Measurements from ENCODE around the gene ELAC1. TPM values are rescaled to one million over a fixed set of nuclear protein-coding genes. Genes with fewer than 3 reads are reported as not detected.

The ELAC1 gene
- total RNA-seq, 4 donors from 2014 or later = 2.9 to 11.6 (median 5.2) TPM

DNA sequence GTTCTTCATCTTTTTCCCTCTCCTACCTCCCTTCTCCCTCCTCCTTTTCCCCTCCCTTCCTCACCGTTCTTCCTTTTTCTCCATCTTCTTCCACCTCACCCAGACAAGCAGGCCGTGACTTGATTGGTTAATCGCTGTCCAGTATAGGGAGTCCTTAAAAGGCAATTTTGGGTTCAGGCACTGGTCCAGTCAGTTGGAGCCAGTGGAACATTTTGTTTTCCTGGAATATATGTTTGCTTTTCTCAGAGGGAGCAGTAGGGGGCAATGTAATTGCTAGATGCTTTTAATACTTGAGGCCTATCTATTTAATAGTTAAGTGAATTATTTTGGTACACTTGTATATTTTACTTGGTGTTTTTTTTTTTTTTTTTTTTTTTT is 15.0 kb downstream of the ELAC1 start:
- H3K27me3 ChIP-seq = no peaks in the 10 kb centered on the region
- peaks cover 0 to 52% (median 0%) of the 10 kb centered on the region in 3 donors for H3K36me3 ChIP-seq
- WGBS, 2 donors = 88 to 89% methylated on average over 3 of the region's 3 CpGs
- H3K27ac ChIP-seq = no peak overlapping the region
- peaks cover 0 to 7% (median 0%) of the 10 kb centered on the region in 4 donors for H3K4me1 ChIP-seq
- TF ChIP-seq EP300 (IDR thresholded peaks at IDR 0.05) = no peak
- TF ChIP-seq, protein P1, sequence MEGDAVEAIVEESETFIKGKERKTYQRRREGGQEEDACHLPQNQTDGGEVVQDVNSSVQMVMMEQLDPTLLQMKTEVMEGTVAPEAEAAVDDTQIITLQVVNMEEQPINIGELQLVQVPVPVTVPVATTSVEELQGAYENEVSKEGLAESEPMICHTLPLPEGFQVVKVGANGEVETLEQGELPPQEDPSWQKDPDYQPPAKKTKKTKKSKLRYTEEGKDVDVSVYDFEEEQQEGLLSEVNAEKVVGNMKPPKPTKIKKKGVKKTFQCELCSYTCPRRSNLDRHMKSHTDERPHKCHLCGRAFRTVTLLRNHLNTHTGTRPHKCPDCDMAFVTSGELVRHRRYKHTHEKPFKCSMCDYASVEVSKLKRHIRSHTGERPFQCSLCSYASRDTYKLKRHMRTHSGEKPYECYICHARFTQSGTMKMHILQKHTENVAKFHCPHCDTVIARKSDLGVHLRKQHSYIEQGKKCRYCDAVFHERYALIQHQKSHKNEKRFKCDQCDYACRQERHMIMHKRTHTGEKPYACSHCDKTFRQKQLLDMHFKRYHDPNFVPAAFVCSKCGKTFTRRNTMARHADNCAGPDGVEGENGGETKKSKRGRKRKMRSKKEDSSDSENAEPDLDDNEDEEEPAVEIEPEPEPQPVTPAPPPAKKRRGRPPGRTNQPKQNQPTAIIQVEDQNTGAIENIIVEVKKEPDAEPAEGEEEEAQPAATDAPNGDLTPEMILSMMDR (IDR thresholded peaks at IDR 0.05) = peak in 1 of 5 experiments; percentile 7
- TF ChIP-seq POLR2A (IDR thresholded peaks at IDR 0.05) = no peak
- no peak overlapping the region for H3K4me3 ChIP-seq
- no peak for DNase-seq (ENCODE audit: low spot score in 2 of 2)
- no peaks in the 10 kb centered on the region for H3K9me3 ChIP-seq

DNA sequence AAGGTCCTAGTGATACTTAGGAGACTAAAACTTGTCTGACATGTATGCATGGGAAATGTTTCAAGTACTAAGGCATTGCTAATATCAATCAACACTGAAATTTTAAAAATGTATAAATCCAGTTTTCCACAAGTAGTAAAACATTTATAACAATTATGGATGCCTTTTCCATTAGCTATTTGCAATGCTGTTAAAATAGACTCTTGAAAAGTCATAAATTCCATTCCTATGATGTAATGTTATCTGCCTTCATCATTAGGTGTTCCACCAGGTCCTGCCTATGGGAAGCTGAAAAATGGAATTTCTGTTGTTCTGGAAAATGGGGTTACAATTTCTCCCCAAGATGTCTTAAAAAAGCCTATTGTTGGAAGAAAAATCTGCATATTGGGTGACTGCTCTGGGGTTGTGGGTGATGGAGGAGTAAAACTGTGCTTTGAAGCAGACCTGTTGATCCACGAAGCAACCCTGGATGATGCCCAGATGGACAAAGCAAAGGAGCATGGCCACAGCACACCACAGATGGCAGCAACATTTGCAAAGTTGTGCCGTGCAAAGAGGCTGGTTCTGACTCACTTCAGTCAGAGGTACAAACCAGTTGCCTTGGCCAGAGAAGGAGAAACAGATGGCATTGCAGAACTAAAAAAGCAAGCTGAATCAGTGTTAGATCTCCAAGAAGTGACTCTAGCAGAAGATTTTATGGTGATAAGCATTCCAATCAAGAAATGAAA is 18.7 kb downstream of the ELAC1 start:
- TF ChIP-seq POLR2A (IDR thresholded peaks at IDR 0.05) (no peak), EP300 (IDR thresholded peaks at IDR 0.05) (no peak)
- TF ChIP-seq, protein P1 (IDR thresholded peaks at IDR 0.05) = no peak
- H3K4me1 ChIP-seq = peaks cover 0 to 7% (median 0%) of the 10 kb centered on the region in 4 donors

DNA sequence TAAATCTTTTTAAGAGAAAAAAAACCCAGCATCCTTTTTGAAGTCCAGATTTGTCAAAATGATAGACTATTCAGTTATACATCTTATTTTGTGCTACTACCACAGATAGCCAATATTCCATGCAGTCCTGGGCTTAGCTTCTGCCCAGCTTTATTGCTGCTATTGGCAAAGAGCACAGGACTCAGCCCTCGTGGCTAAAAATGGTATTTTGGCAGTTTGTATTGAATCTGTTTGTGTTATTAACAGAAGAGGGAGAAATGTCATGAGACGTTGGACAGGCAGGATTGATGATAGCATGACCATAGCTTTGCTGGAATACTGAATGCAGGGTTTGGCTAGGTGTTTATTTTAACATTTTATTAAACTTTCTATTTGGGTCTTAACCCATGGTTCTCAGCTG is 19.4 kb downstream of the ELAC1 start:
- no peak for DNase-seq (ENCODE audit: low spot score in 2 of 2)
- Histone ChIP-seq H3K4me1 (peaks cover 0 to 7% (median 0%) of the 10 kb centered on the region in 4 donors), H3K36me3 (peaks cover 0 to 28% (median 0%) of the 10 kb centered on the region in 3 donors), H3K27me3 (no peaks in the 10 kb centered on the region), H3K4me3 (no peak overlapping the region), H3K9me3 (no peaks in the 10 kb centered on the region), H3K27ac (no peak overlapping the region)
- TF ChIP-seq POLR2A (IDR thresholded peaks at IDR 0.05) (no peak), EP300 (IDR thresholded peaks at IDR 0.05) (no peak)
- TF ChIP-seq, protein P1 (IDR thresholded peaks at IDR 0.05) = no peak
- WGBS, 2 donors = 24 to 25% methylated on average over 2 of the region's 2 CpGs

More for the DNA sequence above, 18.7 kb downstream of the ELAC1 start:
- H3K27ac ChIP-seq = no peak overlapping the region
- no peaks in the 10 kb centered on the region for H3K27me3 ChIP-seq
- H3K4me3 ChIP-seq = no peak overlapping the region
- WGBS, 2 donors = 73 to 77% methylated on average over 2 of the region's 2 CpGs
- H3K9me3 ChIP-seq = no peaks in the 10 kb centered on the region
- no peak for DNase-seq (ENCODE audit: low spot score in 2 of 2)
- peaks cover 0 to 28% (median 0%) of the 10 kb centered on the region in 3 donors for H3K36me3 ChIP-seq

DNA sequence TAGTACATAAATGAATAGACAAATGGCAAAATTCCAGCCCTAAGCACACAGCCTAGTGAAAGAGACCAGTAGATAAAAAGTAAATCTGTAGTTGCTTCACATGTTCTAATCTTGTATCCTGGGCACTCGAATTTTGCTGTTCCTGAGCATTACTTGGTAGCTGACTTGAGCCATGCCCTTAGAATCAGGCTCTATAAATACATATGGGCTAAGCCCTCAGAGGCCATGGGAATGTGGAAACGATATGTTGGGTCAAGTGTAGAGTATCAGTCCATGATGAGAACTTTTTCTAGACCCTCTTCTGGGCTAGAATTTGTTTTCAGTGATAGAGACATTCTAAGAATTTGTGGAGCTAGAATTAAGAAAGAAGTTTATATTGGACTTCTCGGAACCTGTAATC is 21.9 kb downstream of the ELAC1 start:
- H3K4me1 ChIP-seq = peaks cover 0 to 7% (median 0%) of the 10 kb centered on the region in 4 donors
- WGBS, 2 donors = 96 to 100% methylated on average over 3 of the region's 3 CpGs

DNA sequence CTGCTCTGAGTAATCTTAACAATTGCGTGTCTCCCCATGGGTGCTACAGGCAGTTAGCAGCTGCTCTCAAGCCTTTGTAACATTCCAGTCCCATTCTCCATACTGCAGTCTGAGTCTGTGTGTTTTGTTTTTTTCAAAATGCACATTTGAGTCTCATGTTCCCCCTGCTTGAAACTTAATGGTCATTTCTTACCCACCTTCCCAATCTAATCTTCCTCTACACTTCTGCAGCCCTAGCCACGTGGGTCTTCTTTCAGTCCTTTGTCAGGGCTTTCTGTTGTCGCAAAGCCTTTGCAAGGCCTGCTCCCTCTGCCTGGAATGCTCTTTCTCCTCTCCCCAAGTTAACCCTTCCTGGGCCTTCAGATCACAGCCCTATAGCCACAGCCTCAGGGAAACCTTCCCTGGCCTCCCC is 24.5 kb downstream of the ELAC1 start:
- H3K36me3 ChIP-seq = peaks cover 0 to 11% (median 0%) of the 10 kb centered on the region in 3 donors
- TF ChIP-seq EP300 (IDR thresholded peaks at IDR 0.05) = no peak
- no peak for TF ChIP-seq POLR2A (IDR thresholded peaks at IDR 0.05)
- TF ChIP-seq, protein P1 (IDR thresholded peaks at IDR 0.05) = no peak
- no peak overlapping the region for H3K4me3 ChIP-seq
- H3K27ac ChIP-seq = no peak overlapping the region
- no peaks in the 10 kb centered on the region for H3K27me3 ChIP-seq
- no peak for DNase-seq (ENCODE audit: low spot score in 2 of 2)
- H3K4me1 ChIP-seq = peaks cover 0 to under 1% (median 0%) of the 10 kb centered on the region in 4 donors
- 52% methylated on average over 3 of the region's 3 CpGs for WGBS, 2 donors
- H3K9me3 ChIP-seq = no peaks in the 10 kb centered on the region

More for the DNA sequence above, 21.9 kb downstream of the ELAC1 start:
- no peak overlapping the region for H3K4me3 ChIP-seq
- no peak for DNase-seq (ENCODE audit: low spot score in 2 of 2)
- H3K27me3 ChIP-seq = no peaks in the 10 kb centered on the region
- no peaks in the 10 kb centered on the region for H3K9me3 ChIP-seq
- TF ChIP-seq, protein P1 (IDR thresholded peaks at IDR 0.05) = no peak
- no peak for TF ChIP-seq EP300 (IDR thresholded peaks at IDR 0.05)
- TF ChIP-seq POLR2A (IDR thresholded peaks at IDR 0.05) = no peak
- peaks cover 0 to 20% (median 0%) of the 10 kb centered on the region in 3 donors for H3K36me3 ChIP-seq
- no peak overlapping the region for H3K27ac ChIP-seq
